ENCODE data around the gene SCN4B. TPM values are rescaled to one million over a fixed set of nuclear protein-coding genes. Genes with fewer than 3 reads are reported as not detected.

The SCN4B gene
- total RNA-seq, 1 experiment from 2014 or later = not detected

- CTCF ChIA-PET = no interaction called here
- H3K9me3 Mint-ChIP-seq (ENCODE audit: low read depth, unreplicated experiment) = no peaks in the 10 kb centered on the region
- BruUV-seq (replicated peaks) = no TSS peak
- H3K4me3 Mint-ChIP-seq (ENCODE audit: low read depth, unreplicated experiment) = no peak overlapping the region
- no peaks in the 10 kb centered on the region for H3K4me1 Mint-ChIP-seq (ENCODE audit: low read depth, unreplicated experiment)
- H3K36me3 Mint-ChIP-seq (ENCODE audit: insufficient read depth, unreplicated experiment) = no peaks in the 10 kb centered on the region
- peak; percentile 31 for DNase-seq
- TF ChIP-seq CTCF (IDR thresholded peaks at IDR 0.05; ENCODE audit: unreplicated experiment) = no peak
- intact Hi-C loops (cut with micrococcal nuclease; ENCODE audit: unreplicated experiment) = no loop called here
- no peak overlapping the region for H3K27ac Mint-ChIP-seq (ENCODE audit: unreplicated experiment)
- peaks cover 61% of the 10 kb centered on the region for H3K27me3 Mint-ChIP-seq (ENCODE audit: unreplicated experiment)
These were observed 16.1 kb upstream of the SCN4B start for GRCh38 chr11:118168751-118169150.

- intact Hi-C loops (cut with micrococcal nuclease; ENCODE audit: unreplicated experiment) = no loop called here
- no peak for TF ChIP-seq CTCF (IDR thresholded peaks at IDR 0.05; ENCODE audit: unreplicated experiment)
- no peak overlapping the region for H3K4me3 Mint-ChIP-seq (ENCODE audit: low read depth, unreplicated experiment)
- H3K27me3 Mint-ChIP-seq (ENCODE audit: unreplicated experiment) = peaks cover 61% of the 10 kb centered on the region
- no peak for DNase-seq
- H3K36me3 Mint-ChIP-seq (ENCODE audit: insufficient read depth, unreplicated experiment) = no peaks in the 10 kb centered on the region
- H3K9me3 Mint-ChIP-seq (ENCODE audit: low read depth, unreplicated experiment) = no peaks in the 10 kb centered on the region
- no peak overlapping the region for H3K27ac Mint-ChIP-seq (ENCODE audit: unreplicated experiment)
- BruUV-seq (replicated peaks) = no TSS peak
- no peaks in the 10 kb centered on the region for H3K4me1 Mint-ChIP-seq (ENCODE audit: low read depth, unreplicated experiment)
- CTCF ChIA-PET = no interaction called here
These were observed 15.7 kb upstream of the SCN4B start for GRCh38 chr11:118168316-118168715.

- BruUV-seq (replicated peaks) = no TSS peak
- no peak for TF ChIP-seq CTCF (IDR thresholded peaks at IDR 0.05; ENCODE audit: unreplicated experiment)
- Mint-ChIP-seq H3K9me3 (ENCODE audit: low read depth, unreplicated experiment) (no peaks in the 10 kb centered on the region), H3K4me1 (ENCODE audit: low read depth, unreplicated experiment) (no peaks in the 10 kb centered on the region), H3K4me3 (ENCODE audit: low read depth, unreplicated experiment) (no peak overlapping the region), H3K27ac (ENCODE audit: unreplicated experiment) (no peak overlapping the region), H3K36me3 (ENCODE audit: insufficient read depth, unreplicated experiment) (no peaks in the 10 kb centered on the region), H3K27me3 (ENCODE audit: unreplicated experiment) (peaks cover 61% of the 10 kb centered on the region)
- intact Hi-C loops (cut with micrococcal nuclease; ENCODE audit: unreplicated experiment) = no loop called here
- DNase-seq = no peak
- CTCF ChIA-PET = no interaction called here
These were observed 15.3 kb upstream of the SCN4B start for GRCh38 chr11:118167906-118168305.

- Mint-ChIP-seq H3K4me3 (ENCODE audit: low read depth, unreplicated experiment) (no peak overlapping the region), H3K27me3 (ENCODE audit: unreplicated experiment) (peaks cover 61% of the 10 kb centered on the region), H3K36me3 (ENCODE audit: insufficient read depth, unreplicated experiment) (no peaks in the 10 kb centered on the region), H3K9me3 (ENCODE audit: low read depth, unreplicated experiment) (no peaks in the 10 kb centered on the region), H3K27ac (ENCODE audit: unreplicated experiment) (no peak overlapping the region), H3K4me1 (ENCODE audit: low read depth, unreplicated experiment) (no peaks in the 10 kb centered on the region)
- DNase-seq = no peak
- CTCF ChIA-PET = no interaction called here
- TF ChIP-seq CTCF (IDR thresholded peaks at IDR 0.05; ENCODE audit: unreplicated experiment) = no peak
- no TSS peak for BruUV-seq (replicated peaks)
- intact Hi-C loops (cut with micrococcal nuclease; ENCODE audit: unreplicated experiment) = no loop called here
These were observed 14.6 kb upstream of the SCN4B start for GRCh38 chr11:118167253-118167652.

- CTCF ChIA-PET = no interaction called here
- Mint-ChIP-seq H3K4me1 (ENCODE audit: low read depth, unreplicated experiment) (no peaks in the 10 kb centered on the region), H3K4me3 (ENCODE audit: low read depth, unreplicated experiment) (no peak overlapping the region), H3K27me3 (ENCODE audit: unreplicated experiment) (peaks cover 67% of the 10 kb centered on the region), H3K36me3 (ENCODE audit: insufficient read depth, unreplicated experiment) (no peaks in the 10 kb centered on the region), H3K9me3 (ENCODE audit: low read depth, unreplicated experiment) (no peaks in the 10 kb centered on the region), H3K27ac (ENCODE audit: unreplicated experiment) (no peak overlapping the region)
- no peak for DNase-seq
- no TSS peak for BruUV-seq (replicated peaks)
- intact Hi-C loops (cut with micrococcal nuclease; ENCODE audit: unreplicated experiment) = no loop called here
- no peak for TF ChIP-seq CTCF (IDR thresholded peaks at IDR 0.05; ENCODE audit: unreplicated experiment)
These were observed 14.0 kb upstream of the SCN4B start for GRCh38 chr11:118166641-118167040.

Data from Calu3 (cell line).